HK-2 (cell line): ENCODE results near the gene FKBP6.
"Not testable (repeated sequence)": the region's sequence is repeated elsewhere in the genome, so short reads cannot be mapped to it uniquely, and the experiment has no call there.

Experiments used
- DNase-seq: peaks from one replicate; pipeline ENCODE4 v3.0.0-alpha.2; 2018; ENCODE audit not compliant: unreplicated experiment

FKBP6 gene

DNA sequence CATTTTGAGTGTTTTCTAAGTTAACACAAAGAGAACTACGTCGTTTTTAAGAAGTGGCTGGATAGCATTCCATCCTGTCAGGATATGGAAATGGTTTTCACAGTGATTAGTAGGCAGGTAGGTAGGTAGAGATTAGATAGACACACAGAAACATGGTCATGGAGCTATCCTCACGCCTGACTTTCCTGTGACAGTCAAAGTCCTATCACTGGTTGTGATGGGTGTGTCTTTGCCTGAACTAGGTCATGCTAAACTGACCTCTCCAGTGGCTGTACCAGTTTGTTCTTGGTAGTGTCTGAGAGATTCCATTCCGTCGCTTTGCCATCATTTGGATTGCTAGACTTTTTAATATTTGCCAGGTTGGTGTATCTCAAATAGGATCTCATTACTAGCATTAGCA lies 28.2 kb downstream of the FKBP6 start:
- no peak for DNase-seq

GRCh38 chr7:73358590-73359275 lies 30.8 kb downstream of the FKBP6 start:
- no peak for DNase-seq

DNA sequence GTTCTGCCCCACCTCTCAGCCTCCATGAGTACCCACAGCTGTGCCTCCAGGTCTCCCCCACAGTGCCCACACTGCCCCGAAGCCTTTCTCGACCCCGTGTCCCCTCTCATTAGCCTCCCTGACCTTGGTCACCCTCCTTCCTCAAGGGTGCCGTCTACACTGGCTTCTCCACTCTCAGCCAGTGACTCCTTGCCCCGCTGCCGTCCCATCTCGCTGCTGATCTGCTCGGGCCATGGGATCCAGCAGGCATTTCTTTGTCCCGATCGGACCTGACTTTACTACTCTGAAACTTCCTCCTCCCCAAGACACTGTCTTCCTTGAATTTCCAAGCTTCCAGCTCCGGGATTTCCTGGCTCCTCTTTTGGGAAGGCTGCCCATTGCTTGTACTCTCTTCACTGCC lies 31.3 kb downstream of the FKBP6 start:
- DNase-seq, result no peak

- no peak for DNase-seq
Measured at GRCh38 chr7:73359746-73360375, 31.9 kb downstream of the FKBP6 start.

GRCh38 chr7:73360590-73360989 lies 32.6 kb downstream of the FKBP6 start:
- not testable (repeated sequence) for DNase-seq

- DNase-seq, result no peak
Measured at GRCh38 chr7:73363225-73364005, 35.5 kb downstream of the FKBP6 start.

DNA sequence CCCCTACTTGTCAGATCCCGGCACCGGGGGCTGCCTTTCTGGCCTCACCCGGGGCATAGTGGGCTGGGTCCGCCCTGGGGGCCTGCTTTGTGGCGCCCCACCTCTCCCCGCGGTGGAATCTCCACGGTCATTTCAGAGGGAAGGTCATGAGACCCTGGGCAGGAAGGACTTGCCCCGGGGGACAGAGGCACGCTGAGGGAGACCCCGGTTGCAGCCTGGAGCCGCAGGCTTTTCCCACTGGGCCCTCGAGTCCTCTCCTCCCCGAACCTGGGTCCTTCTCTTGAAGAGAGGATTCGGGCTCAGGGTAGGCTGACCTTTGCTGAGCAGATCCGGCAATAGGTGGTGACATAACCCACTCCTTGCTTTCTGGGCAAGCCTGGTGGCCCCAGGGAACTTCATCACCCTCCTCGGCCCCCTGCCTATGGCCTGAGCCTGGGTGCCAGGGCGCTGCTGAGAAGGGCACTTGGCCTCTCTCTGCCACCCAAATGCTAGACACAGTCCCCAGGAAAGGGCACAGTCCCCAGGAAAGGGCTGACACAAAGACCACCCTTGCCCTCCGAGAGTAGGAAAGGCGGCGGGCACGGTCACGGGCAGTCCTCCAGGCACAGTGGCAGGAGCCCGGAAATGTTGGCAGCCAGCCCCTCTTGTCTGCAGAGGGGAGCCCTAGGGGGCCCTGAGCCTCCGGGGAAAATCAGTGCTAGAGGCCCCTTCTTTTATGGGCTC lies 36.2 kb downstream of the FKBP6 start:
- no peak for DNase-seq

GRCh38 chr7:73366127-73366526 lies 38.2 kb downstream of the FKBP6 start:
- no peak for DNase-seq

GRCh38 chr7:73366990-73367389 lies 39.0 kb downstream of the FKBP6 start:
- no peak for DNase-seq

- no peak for DNase-seq
Measured at GRCh38 chr7:73369009-73369408, 41.0 kb downstream of the FKBP6 start.

- DNase-seq, result no peak
Measured at GRCh38 chr7:73369622-73370021, 41.7 kb downstream of the FKBP6 start.

DNA sequence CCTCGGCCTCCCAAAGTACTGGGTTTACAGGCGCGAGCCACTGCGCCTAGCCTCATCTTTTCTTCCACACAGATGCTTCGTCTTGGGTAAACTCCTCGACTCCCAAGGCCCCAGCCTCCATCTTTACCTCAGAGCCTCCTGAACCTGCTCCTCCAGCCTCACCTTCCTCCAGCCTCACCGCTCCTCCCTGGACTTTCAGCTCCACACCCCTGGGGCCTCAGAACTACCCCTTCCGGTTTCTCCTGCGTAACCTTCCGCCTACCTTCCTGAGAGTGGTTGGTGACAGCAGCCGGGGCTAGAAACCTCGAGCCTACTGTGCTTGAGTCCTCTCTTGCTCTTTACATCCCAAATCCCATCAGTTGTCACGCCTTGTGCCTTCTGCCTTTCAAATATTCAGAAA lies 45.8 kb downstream of the FKBP6 start:
- no peak for DNase-seq

DNA sequence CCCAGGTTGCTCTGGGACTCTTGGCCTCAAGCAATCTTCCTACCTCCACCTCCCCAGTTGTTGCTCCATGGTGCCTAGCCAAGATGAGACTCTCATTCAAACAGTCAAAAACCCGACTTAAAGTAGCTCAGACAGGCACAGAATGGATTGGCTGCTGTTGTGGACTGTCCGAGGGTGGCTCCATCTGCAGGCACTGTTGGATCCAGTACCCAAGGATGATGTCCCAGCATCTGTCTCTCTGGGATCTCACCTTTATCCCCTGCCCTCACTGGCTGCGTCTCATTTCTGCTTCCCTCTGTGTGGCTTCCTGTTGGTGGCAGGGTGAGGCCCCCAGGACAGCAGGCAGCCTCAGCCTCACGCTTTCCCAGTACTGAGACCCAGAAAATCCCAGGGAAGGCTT lies 48.3 kb downstream of the FKBP6 start:
- DNase-seq, result not testable (repeated sequence)

DNA sequence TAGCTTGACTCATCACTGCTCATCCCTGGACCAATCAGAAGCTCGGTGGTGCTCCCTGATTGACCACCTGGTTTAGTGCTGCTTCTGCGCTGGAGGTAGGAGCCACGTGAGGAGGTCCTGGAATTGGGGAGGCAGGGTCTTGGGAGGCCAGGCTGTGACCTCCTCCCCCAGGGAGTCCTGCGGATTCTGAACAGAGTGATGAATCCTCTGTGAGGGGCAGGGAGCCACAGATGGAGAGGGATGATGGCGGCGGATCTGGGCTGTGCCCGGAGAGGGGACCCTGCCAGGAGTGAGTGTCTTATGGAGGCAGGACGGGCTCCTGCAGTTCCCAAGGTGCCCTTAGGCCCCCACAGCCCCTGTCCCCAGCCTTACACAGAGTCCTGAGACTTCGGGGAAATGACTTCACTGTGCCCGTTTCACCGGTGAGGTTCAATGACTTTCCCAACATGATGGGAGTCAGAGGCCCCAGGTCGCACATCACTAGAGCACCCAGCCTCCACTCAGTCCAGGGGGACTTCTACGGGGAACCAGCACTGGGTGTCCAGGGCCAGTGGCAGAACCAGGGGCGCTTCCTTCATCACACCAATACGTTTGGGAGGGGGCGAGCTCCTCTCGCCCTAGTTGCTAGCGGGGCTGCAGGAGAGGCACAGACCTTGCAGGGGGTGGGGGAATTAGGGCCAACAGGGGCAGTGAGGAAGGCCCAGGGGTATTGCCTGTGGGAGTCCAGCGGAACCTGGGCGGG lies 48.9 kb downstream of the FKBP6 start:
- DNase-seq, result no peak

DNA sequence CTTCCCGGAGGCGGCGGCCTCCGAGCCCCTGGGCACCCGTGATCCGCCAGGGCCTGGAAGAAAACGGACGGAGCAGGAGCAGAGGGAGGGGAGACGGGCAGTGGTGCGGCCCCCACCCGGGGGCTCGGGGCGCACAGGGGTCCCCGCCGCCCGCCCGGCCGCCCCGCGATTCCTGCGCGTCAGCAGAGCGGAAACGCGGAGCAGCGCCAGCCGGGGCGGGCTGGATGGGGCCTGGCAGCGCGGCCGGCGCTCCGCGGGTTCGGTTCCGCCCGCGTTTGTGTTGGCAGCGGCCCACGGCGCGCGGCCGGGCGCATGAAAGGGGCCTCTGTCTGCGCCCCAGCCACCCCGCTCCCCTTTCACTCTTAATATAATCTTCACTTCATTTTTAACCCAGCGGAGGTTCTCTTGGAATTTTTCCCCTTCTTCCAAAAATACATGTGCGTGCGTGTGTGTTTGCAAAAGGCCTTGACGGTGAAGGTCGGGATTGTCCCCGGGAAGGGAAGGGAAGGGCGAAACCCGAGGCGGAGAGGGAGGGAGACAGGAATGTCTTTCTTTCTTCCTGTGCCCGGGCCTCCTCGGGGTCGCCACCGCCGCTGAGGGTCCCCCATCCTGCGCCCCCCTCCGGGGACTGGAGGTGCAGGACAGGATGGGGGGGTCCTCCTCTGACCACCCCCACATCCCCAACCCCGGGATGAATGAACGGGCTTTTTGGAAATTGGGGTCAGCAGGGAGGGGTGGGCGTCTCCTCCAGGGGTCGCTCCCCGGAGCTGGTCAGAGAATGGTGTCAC lies 49.6 kb downstream of the FKBP6 start:
- DNase-seq, result not testable (repeated sequence)

- no peak for DNase-seq
Measured at GRCh38 chr7:73382934-73383503, 55.1 kb downstream of the FKBP6 start.

DNA sequence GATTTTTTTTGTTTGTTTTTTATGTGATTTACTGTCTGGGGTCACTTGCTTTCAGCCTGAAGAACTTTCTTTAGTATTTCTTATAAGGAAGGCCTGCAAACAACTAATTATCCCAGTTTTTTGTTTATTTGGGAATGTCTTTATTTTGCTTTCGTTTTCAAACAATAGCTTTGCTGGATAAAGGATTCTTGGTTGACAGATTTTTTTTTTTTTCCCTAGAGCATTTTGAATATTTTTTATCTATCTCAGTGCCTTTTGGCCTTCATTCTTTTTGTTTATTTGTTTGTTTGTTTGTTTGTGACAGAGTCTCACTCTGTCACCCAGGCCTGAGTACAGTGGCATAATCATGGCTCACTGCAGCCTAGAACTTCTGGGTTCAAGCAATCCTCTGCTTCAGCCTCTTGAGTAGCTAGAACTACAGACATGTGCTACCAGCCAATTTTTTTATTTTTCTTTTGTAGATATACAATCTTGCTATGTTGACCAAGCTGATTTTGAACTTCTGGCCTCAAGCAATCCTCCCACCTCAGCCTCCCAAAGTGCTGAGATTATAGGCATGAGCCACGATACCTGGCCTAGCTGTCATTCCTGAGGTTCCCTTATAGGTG lies 59.4 kb downstream of the FKBP6 start:
- no peak for DNase-seq

GRCh38 chr7:73387908-73388414 lies 60.0 kb downstream of the FKBP6 start:
- DNase-seq, result no peak

- DNase-seq, result no peak
Measured at GRCh38 chr7:73391396-73391795, 63.4 kb downstream of the FKBP6 start.

GRCh38 chr7:73394422-73394821 lies 66.5 kb downstream of the FKBP6 start:
- no peak for DNase-seq
